WERI-Rb-1 (cell line): Measurements from ENCODE around the gene NTNG1.

Source experiments
- DNase-seq: peaks from one replicate; pipeline ENCODE4 v3.0.0-alpha.2; 2020
- H3K27ac ChIP-seq: fragments of 250-450 bp; sonication (Bioruptor Pico); 2 replicates; pipeline ENCODE4 v1.5.1; 2020; ENCODE audit warnings: mild to moderate bottlenecking, moderate library complexity
- H3K27me3 ChIP-seq: fragments of 250-450 bp; sonication (Bioruptor Pico); 2 replicates; pipeline ENCODE4 v1.5.1; 2021; ENCODE audit warnings: mild to moderate bottlenecking, low read depth, moderate library complexity; ENCODE audit not compliant: insufficient read depth, severe bottlenecking
- H3K36me3 ChIP-seq: fragments of 250-450 bp; sonication (Bioruptor Pico); 2 replicates; pipeline ENCODE4 v1.5.1; 2020; ENCODE audit warnings: mild to moderate bottlenecking, moderate library complexity
- H3K4me3 ChIP-seq: 2 replicates; pipeline ENCODE4 v1.5.1; 2011; ENCODE audit warnings: low read depth, mild to moderate bottlenecking, control low read depth, low read length
- H3K9me3 ChIP-seq: fragments of 250-450 bp; sonication (Bioruptor Pico); 2 replicates; pipeline ENCODE4 v1.5.1; 2021; ENCODE audit warnings: mild to moderate bottlenecking, moderate library complexity; ENCODE audit not compliant: severe bottlenecking
- CTCF ChIP-seq: IDR thresholded peaks from 2 replicates; pipeline ENCODE4 v1.5.1; 2011; ENCODE audit warnings: low read depth, mild to moderate bottlenecking, control low read depth, inconsistent platforms, low read length

NTNG1 gene

GRCh38 chr1:107200631-107201030, 59.8 kb downstream of the NTNG1 start:
- DNase-seq = no peak
- H3K36me3 ChIP-seq = no peaks in the 10 kb centered on the region
- H3K27ac ChIP-seq = no peak overlapping the region
- H3K4me3 ChIP-seq = no peak overlapping the region
- H3K9me3 ChIP-seq = peaks cover 4% of the 10 kb centered on the region
- no peaks in the 10 kb centered on the region for H3K27me3 ChIP-seq
- TF ChIP-seq CTCF = no peak

GRCh38 chr1:107202007-107202406, 61.2 kb downstream of the NTNG1 start:
- no peak for DNase-seq
- H3K9me3 ChIP-seq = peaks cover 4% of the 10 kb centered on the region
- no peaks in the 10 kb centered on the region for H3K36me3 ChIP-seq
- no peak overlapping the region for H3K27ac ChIP-seq
- no peak overlapping the region for H3K4me3 ChIP-seq
- no peaks in the 10 kb centered on the region for H3K27me3 ChIP-seq
- TF ChIP-seq CTCF = no peak

GRCh38 chr1:107213225-107213624, 72.4 kb downstream of the NTNG1 start:
- no peak for TF ChIP-seq CTCF
- Histone ChIP-seq H3K4me3 (no peak overlapping the region), H3K9me3 (peaks cover 4% of the 10 kb centered on the region), H3K27me3 (no peaks in the 10 kb centered on the region), H3K36me3 (no peaks in the 10 kb centered on the region), H3K27ac (no peak overlapping the region)
- no peak for DNase-seq

GRCh38 chr1:107220036-107220435, 79.2 kb downstream of the NTNG1 start:
- peaks cover 4% of the 10 kb centered on the region for H3K9me3 ChIP-seq
- no peak for DNase-seq
- H3K4me3 ChIP-seq = no peak overlapping the region
- H3K27me3 ChIP-seq = no peaks in the 10 kb centered on the region
- TF ChIP-seq CTCF = no peak
- no peaks in the 10 kb centered on the region for H3K36me3 ChIP-seq
- no peak overlapping the region for H3K27ac ChIP-seq

GRCh38 chr1:107225706-107226105, 84.9 kb downstream of the NTNG1 start:
- no peak for TF ChIP-seq CTCF
- H3K27me3 ChIP-seq = no peaks in the 10 kb centered on the region
- no peaks in the 10 kb centered on the region for H3K9me3 ChIP-seq
- DNase-seq = no peak
- H3K36me3 ChIP-seq = no peaks in the 10 kb centered on the region
- no peak overlapping the region for H3K4me3 ChIP-seq
- H3K27ac ChIP-seq = no peak overlapping the region

- H3K36me3 ChIP-seq = no peaks in the 10 kb centered on the region
- H3K9me3 ChIP-seq = no peaks in the 10 kb centered on the region
- no peaks in the 10 kb centered on the region for H3K27me3 ChIP-seq
- H3K27ac ChIP-seq = no peak overlapping the region
- no peak for TF ChIP-seq CTCF
- H3K4me3 ChIP-seq = no peak overlapping the region
- no peak for DNase-seq
These were observed 88.0 kb downstream of the NTNG1 start for GRCh38 chr1:107228704-107229371.
